A549 (cell line): ENCODE data around the gene LMO7.

Source experiments
- FOSL2 ChIP-seq, 2 experiments: fragments of 450-650 bp in 1 of 2; fragments of >200 bp in 1 of 2; sonication (Bioruptor Twin) in 1 of 2; formaldehyde crosslinking; IDR thresholded peaks; 2 replicates each; pipeline versions ENCODE4 v1.5.0 to v1.6.1; 2016 to 2020; ENCODE audit warnings: mild to moderate bottlenecking in 1 of 2, moderate library complexity in 1 of 2
- POLR2A ChIP-seq: IDR thresholded peaks from 2 replicates; pipeline ENCODE4 v1.6.1; 2012; ENCODE audit warnings: mild to moderate bottlenecking, low read length
- RARB ChIP-seq: fragments of 250-450 bp; sonication (Bioruptor Pico); IDR thresholded peaks from 2 replicates; pipeline ENCODE4 v1.8.0; 2021; ENCODE audit warnings: mild to moderate bottlenecking, moderate library complexity
- TF ChIP-seq, protein P1 (sequence below): fragments of 200-600 bp; sonication (generic); IDR thresholded peaks from 2 replicates; pipeline ENCODE4 v1.6.1; 2016; ENCODE audit warnings: antibody characterized with exemption, mild to moderate bottlenecking, moderate library complexity
- TF ChIP-seq, protein P2 (sequence below): fragments of >200 bp; sonication (Bioruptor Twin); formaldehyde crosslinking; IDR thresholded peaks from 3 replicates; pipeline ENCODE4 v1.5.1; 2016
- TF ChIP-seq, protein P3 (sequence below): IDR thresholded peaks from 2 replicates; pipeline ENCODE4 v1.6.1; 2012
- TF ChIP-seq, protein P4 (sequence below): IDR thresholded peaks from 2 replicates; pipeline ENCODE4 v1.6.1; 2012

DNA sequence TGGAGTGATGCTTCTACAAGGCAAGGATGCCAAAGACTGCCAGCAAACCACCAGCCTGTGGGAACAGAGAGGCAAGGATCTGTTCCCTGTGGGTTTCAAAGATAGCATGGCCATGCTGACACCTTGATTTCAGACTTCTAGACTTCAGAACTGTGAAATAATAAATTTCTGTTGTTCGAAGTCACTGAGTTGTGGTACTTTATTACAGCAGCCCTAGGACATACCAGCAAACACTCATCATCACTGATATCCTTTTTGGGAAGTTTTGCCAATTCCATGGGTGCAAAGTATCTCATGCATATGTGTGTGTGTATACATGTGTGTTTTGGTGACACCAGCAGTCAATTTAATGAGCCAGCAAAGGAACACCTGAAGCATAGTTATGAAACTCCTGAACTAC, 21.0 kb downstream of the LMO7 start:
- TF ChIP-seq, protein P1, sequence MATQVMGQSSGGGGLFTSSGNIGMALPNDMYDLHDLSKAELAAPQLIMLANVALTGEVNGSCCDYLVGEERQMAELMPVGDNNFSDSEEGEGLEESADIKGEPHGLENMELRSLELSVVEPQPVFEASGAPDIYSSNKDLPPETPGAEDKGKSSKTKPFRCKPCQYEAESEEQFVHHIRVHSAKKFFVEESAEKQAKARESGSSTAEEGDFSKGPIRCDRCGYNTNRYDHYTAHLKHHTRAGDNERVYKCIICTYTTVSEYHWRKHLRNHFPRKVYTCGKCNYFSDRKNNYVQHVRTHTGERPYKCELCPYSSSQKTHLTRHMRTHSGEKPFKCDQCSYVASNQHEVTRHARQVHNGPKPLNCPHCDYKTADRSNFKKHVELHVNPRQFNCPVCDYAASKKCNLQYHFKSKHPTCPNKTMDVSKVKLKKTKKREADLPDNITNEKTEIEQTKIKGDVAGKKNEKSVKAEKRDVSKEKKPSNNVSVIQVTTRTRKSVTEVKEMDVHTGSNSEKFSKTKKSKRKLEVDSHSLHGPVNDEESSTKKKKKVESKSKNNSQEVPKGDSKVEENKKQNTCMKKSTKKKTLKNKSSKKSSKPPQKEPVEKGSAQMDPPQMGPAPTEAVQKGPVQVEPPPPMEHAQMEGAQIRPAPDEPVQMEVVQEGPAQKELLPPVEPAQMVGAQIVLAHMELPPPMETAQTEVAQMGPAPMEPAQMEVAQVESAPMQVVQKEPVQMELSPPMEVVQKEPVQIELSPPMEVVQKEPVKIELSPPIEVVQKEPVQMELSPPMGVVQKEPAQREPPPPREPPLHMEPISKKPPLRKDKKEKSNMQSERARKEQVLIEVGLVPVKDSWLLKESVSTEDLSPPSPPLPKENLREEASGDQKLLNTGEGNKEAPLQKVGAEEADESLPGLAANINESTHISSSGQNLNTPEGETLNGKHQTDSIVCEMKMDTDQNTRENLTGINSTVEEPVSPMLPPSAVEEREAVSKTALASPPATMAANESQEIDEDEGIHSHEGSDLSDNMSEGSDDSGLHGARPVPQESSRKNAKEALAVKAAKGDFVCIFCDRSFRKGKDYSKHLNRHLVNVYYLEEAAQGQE, result no peak
- TF ChIP-seq POLR2A (no peak), RARB (CRISPR knock-in tag) (no peak), FOSL2 (IDR thresholded peaks at IDR 0.05) (no peak), FOSL2 (CRISPR knock-in tag; IDR thresholded peaks at IDR 0.05) (no peak)
- TF ChIP-seq, protein P2, sequence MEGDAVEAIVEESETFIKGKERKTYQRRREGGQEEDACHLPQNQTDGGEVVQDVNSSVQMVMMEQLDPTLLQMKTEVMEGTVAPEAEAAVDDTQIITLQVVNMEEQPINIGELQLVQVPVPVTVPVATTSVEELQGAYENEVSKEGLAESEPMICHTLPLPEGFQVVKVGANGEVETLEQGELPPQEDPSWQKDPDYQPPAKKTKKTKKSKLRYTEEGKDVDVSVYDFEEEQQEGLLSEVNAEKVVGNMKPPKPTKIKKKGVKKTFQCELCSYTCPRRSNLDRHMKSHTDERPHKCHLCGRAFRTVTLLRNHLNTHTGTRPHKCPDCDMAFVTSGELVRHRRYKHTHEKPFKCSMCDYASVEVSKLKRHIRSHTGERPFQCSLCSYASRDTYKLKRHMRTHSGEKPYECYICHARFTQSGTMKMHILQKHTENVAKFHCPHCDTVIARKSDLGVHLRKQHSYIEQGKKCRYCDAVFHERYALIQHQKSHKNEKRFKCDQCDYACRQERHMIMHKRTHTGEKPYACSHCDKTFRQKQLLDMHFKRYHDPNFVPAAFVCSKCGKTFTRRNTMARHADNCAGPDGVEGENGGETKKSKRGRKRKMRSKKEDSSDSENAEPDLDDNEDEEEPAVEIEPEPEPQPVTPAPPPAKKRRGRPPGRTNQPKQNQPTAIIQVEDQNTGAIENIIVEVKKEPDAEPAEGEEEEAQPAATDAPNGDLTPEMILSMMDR, result no peak
- TF ChIP-seq, protein P3, sequence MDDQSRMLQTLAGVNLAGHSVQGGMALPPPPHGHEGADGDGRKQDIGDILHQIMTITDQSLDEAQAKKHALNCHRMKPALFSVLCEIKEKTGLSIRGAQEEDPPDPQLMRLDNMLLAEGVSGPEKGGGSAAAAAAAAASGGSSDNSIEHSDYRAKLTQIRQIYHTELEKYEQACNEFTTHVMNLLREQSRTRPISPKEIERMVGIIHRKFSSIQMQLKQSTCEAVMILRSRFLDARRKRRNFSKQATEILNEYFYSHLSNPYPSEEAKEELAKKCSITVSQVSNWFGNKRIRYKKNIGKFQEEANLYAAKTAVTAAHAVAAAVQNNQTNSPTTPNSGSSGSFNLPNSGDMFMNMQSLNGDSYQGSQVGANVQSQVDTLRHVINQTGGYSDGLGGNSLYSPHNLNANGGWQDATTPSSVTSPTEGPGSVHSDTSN, result no peak
- TF ChIP-seq, protein P4, sequence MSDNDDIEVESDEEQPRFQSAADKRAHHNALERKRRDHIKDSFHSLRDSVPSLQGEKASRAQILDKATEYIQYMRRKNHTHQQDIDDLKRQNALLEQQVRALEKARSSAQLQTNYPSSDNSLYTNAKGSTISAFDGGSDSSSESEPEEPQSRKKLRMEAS, result no peak
